ENCODE measurements around the gene MAN1B1. TPM values are rescaled to one million over a fixed set of nuclear protein-coding genes. Genes with fewer than 3 reads are reported as not detected.

MAN1B1 gene
- polyA plus RNA-seq, 1 donor (not counting 4 experiments of a cell fraction or from before 2014, with no cell fraction given) = 34.3 TPM

DNA sequence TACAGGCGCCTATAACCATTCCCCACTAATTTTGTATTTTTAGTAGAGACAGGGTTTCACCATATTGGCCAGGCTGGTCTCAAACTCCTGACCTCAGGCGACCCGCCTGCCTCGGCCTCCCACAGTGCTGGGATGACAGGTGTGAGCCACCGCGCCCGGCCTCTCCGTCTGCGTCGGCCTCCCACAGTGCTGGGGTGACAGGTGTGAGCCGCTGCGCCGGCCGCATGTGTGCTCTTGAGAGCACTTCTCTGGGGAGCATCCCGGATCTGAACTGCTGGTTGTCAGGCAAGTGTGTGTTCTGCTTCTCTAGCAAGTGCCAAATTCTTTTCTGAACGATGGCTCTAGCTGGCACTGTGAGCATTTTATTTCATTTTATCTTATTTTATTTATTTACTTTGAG is 29.2 kb upstream of the MAN1B1 start:
- Histone ChIP-seq H3K4me1 (ENCODE audit: control insufficient read depth, extremely low read depth, insufficient read depth, low read length) (peaks cover 8% of the 10 kb centered on the region), H3K36me3 (ENCODE audit: control insufficient read depth in 2 of 2, extremely low read depth in 1 of 2, insufficient read depth in 2 of 2, low read length in 2 of 2) (no peaks in the 10 kb centered on the region), H3K4me3 (ENCODE audit: control insufficient read depth in 2 of 3, extremely low read depth in 1 of 3, insufficient read depth in 2 of 3, low read depth in 1 of 3, low read length in 3 of 3) (no peak overlapping the region), H3K9me3 (ENCODE audit: control insufficient read depth, low read depth, low read length) (no peaks in the 10 kb centered on the region), H3K9me1 (ENCODE audit: control insufficient read depth, extremely low read depth, insufficient read depth, low read length) (no peaks in the 10 kb centered on the region), H2AFZ (ENCODE audit: control insufficient read depth, low read length) (no peak overlapping the region), H3K27ac (ENCODE audit: control insufficient read depth, insufficient read depth, low read length) (no peak overlapping the region), H3K9ac (ENCODE audit: control insufficient read depth, extremely low read depth, insufficient read depth, low read length) (no peak overlapping the region), H3K27me3 (ENCODE audit: control insufficient read depth, extremely low read depth, insufficient read depth, low read length) (no peaks in the 10 kb centered on the region), H3K79me2 (ENCODE audit: control insufficient read depth, insufficient read depth, low read length) (no peaks in the 10 kb centered on the region), H4K20me1 (ENCODE audit: control insufficient read depth, extremely low read depth, insufficient read depth, low read length) (no peaks in the 10 kb centered on the region), H3K4me2 (ENCODE audit: control insufficient read depth, extremely low read depth, insufficient read depth, low read depth, low read length) (no peak overlapping the region)
- DNase-seq (ENCODE audit: low read depth, low spot score) (no peak), FAIRE-seq (no peak)
- dilution Hi-C loops (cut with MboI; ENCODE audit: extremely low pct_ligation_motif_present, low sequenced_read_pairs) = no loop called here
- TF ChIP-seq, protein P1, sequence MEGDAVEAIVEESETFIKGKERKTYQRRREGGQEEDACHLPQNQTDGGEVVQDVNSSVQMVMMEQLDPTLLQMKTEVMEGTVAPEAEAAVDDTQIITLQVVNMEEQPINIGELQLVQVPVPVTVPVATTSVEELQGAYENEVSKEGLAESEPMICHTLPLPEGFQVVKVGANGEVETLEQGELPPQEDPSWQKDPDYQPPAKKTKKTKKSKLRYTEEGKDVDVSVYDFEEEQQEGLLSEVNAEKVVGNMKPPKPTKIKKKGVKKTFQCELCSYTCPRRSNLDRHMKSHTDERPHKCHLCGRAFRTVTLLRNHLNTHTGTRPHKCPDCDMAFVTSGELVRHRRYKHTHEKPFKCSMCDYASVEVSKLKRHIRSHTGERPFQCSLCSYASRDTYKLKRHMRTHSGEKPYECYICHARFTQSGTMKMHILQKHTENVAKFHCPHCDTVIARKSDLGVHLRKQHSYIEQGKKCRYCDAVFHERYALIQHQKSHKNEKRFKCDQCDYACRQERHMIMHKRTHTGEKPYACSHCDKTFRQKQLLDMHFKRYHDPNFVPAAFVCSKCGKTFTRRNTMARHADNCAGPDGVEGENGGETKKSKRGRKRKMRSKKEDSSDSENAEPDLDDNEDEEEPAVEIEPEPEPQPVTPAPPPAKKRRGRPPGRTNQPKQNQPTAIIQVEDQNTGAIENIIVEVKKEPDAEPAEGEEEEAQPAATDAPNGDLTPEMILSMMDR (optimal IDR thresholded peaks at IDR 0.05 in 1 of 3, IDR thresholded peaks at IDR 0.05 in 1 of 3, conservative IDR thresholded peaks at IDR 0.05 in 1 of 3; ENCODE audit: extremely low read depth in 1 of 3, insufficient read depth in 2 of 3, low read length in 3 of 3) = no peak
- no peak for TF ChIP-seq EZH2 (IDR thresholded peaks at IDR 0.05; ENCODE audit: low read length)

DNA sequence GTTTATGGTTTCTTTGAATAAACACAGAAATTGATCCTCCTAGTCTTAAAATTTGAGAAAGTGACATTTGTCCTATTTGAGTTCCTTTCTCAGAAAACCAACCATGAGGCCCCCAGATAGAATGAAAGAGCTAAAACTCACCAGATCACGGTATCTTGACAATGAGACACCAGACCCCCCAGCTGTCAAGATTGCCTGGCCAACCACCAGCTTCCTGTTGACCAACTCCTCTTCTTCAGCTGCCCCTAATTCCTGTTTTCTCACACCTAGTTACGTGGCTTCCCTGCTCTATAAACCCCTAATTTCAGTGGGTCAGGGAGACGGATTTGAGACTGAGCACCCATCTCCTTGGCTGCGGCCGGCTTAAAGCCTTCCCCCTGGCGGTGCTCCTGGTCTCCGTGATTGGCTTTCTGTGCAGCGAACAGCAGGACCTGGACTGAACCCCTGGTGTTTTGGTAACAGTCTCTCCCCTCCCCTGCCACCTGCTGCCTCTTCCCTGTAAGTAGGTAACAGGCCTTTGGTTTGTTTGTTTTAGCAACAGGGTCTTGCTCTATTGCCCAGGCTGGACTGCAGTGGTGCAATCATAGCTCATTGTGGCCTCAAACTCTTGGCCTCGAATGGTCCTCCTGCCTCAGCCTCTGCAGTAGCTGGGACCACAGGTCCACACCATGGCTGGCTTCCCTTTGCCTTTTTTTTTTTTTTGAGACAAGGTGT is 28.1 kb upstream of the MAN1B1 start:
- no peak overlapping the region for H3K27ac ChIP-seq (ENCODE audit: control insufficient read depth, insufficient read depth, low read length)
- no peak for TF ChIP-seq EZH2 (IDR thresholded peaks at IDR 0.05; ENCODE audit: low read length)
- TF ChIP-seq, protein P1 (optimal IDR thresholded peaks at IDR 0.05 in 1 of 3, IDR thresholded peaks at IDR 0.05 in 1 of 3, conservative IDR thresholded peaks at IDR 0.05 in 1 of 3; ENCODE audit: extremely low read depth in 1 of 3, insufficient read depth in 2 of 3, low read length in 3 of 3) = no peak

More for the DNA sequence above, 28.1 kb upstream of the MAN1B1 start:
- Histone ChIP-seq H3K9me1 (ENCODE audit: control insufficient read depth, extremely low read depth, insufficient read depth, low read length) (no peaks in the 10 kb centered on the region), H3K4me3 (ENCODE audit: control insufficient read depth in 2 of 3, extremely low read depth in 1 of 3, insufficient read depth in 2 of 3, low read depth in 1 of 3, low read length in 3 of 3) (no peak overlapping the region), H3K36me3 (ENCODE audit: control insufficient read depth in 2 of 2, extremely low read depth in 1 of 2, insufficient read depth in 2 of 2, low read length in 2 of 2) (no peaks in the 10 kb centered on the region), H3K4me2 (ENCODE audit: control insufficient read depth, extremely low read depth, insufficient read depth, low read depth, low read length) (no peak overlapping the region), H3K4me1 (ENCODE audit: control insufficient read depth, extremely low read depth, insufficient read depth, low read length) (peaks cover 12% of the 10 kb centered on the region), H4K20me1 (ENCODE audit: control insufficient read depth, extremely low read depth, insufficient read depth, low read length) (no peaks in the 10 kb centered on the region), H3K79me2 (ENCODE audit: control insufficient read depth, insufficient read depth, low read length) (no peaks in the 10 kb centered on the region), H3K9ac (ENCODE audit: control insufficient read depth, extremely low read depth, insufficient read depth, low read length) (no peak overlapping the region), H2AFZ (ENCODE audit: control insufficient read depth, low read length) (no peak overlapping the region), H3K9me3 (ENCODE audit: control insufficient read depth, low read depth, low read length) (no peaks in the 10 kb centered on the region), H3K27me3 (ENCODE audit: control insufficient read depth, extremely low read depth, insufficient read depth, low read length) (no peaks in the 10 kb centered on the region)
- no peak for FAIRE-seq
- no peak for DNase-seq (ENCODE audit: low read depth, low spot score)
- dilution Hi-C loops (cut with MboI; ENCODE audit: extremely low pct_ligation_motif_present, low sequenced_read_pairs) = no loop called here

Data from keratinocyte (primary cell).